Hippocampal formation (tissue), 2 donors: ENCODE measurements around the gene DUSP15.
"Not testable (repeated sequence)": the region's sequence is repeated elsewhere in the genome, so short reads cannot be mapped to it uniquely, and the experiment has no call there.

ENCODE experiments used
- DNase-seq, 2 donors: peaks; one replicate each; lab custom pipeline; 2025; lab: John Stamatoyannopoulos, UW

DUSP15 gene

GRCh38 chr20:31822421-31823330, 47.7 kb downstream of the DUSP15 start:
- DNase-seq = peak in 1 of 2 donors; percentile 64

GRCh38 chr20:31821427-31821826, 48.9 kb downstream of the DUSP15 start:
- DNase-seq = no peak

- no peak for DNase-seq
Measured at GRCh38 chr20:31820228-31820627, 50.1 kb downstream of the DUSP15 start.

GRCh38 chr20:31819083-31819784, 51.1 kb downstream of the DUSP15 start, which contains the start of gene MYLK2:
Gene MYLK2, plus strand, starts transcription at chr20:31819356. Its CDS starts 225 bp downstream, at chr20:31819581.
- no peak for DNase-seq

GRCh38 chr20:31818376-31818908, 51.9 kb downstream of the DUSP15 start:
- no peak for DNase-seq

- no peak for DNase-seq
Measured at GRCh38 chr20:31817461-31817860, 52.9 kb downstream of the DUSP15 start.

- DNase-seq = no peak
Measured at GRCh38 chr20:31816221-31816620, 54.1 kb downstream of the DUSP15 start.

- no peak for DNase-seq
Measured at GRCh38 chr20:31815408-31816188, 54.7 kb downstream of the DUSP15 start.

- DNase-seq = not testable (repeated sequence)
Measured at GRCh38 chr20:31814142-31814541, 56.2 kb downstream of the DUSP15 start.

- DNase-seq = no peak
Measured at GRCh38 chr20:31813611-31814010, 56.7 kb downstream of the DUSP15 start.

GRCh38 chr20:31811796-31812728, 58.3 kb downstream of the DUSP15 start:
- DNase-seq = no peak

- no peak for DNase-seq
Measured at GRCh38 chr20:31811198-31811597, 59.1 kb downstream of the DUSP15 start.
